ENCODE results near the gene PLOD2.

PLOD2 gene

GRCh38 chr3:146164071-146164470, 3.1 kb upstream of the PLOD2 start:
- no peak overlapping the region for H2AFZ ChIP-seq (ENCODE audit: low read depth, low read length)
- H3K9me3 ChIP-seq (ENCODE audit: low read length), result peaks cover 2% of the 10 kb centered on the region
- H3K36me3 ChIP-seq (ENCODE audit: insufficient read depth, low read length), result no peaks in the 10 kb centered on the region
- no peaks in the 10 kb centered on the region for H3K4me1 ChIP-seq (ENCODE audit: insufficient read depth, low read length)
- no peak overlapping the region for H3K4me3 ChIP-seq (ENCODE audit: low read length)
- H3K27me3 ChIP-seq (ENCODE audit: insufficient read depth, low read length), result no peaks in the 10 kb centered on the region

GRCh38 chr3:146163584-146163983, 2.6 kb upstream of the PLOD2 start:
- no peaks in the 10 kb centered on the region for H3K36me3 ChIP-seq (ENCODE audit: insufficient read depth, low read length)
- H3K9me3 ChIP-seq (ENCODE audit: low read length), result peaks cover 2% of the 10 kb centered on the region
- no peaks in the 10 kb centered on the region for H3K27me3 ChIP-seq (ENCODE audit: insufficient read depth, low read length)
- H3K4me3 ChIP-seq (ENCODE audit: low read length), result no peak overlapping the region
- no peak overlapping the region for H2AFZ ChIP-seq (ENCODE audit: low read depth, low read length)
- H3K4me1 ChIP-seq (ENCODE audit: insufficient read depth, low read length), result no peaks in the 10 kb centered on the region

- Histone ChIP-seq H3K27me3 (ENCODE audit: insufficient read depth, low read length) (no peaks in the 10 kb centered on the region), H3K36me3 (ENCODE audit: insufficient read depth, low read length) (no peaks in the 10 kb centered on the region), H3K4me3 (ENCODE audit: low read length) (no peak overlapping the region), H2AFZ (ENCODE audit: low read depth, low read length) (no peak overlapping the region), H3K4me1 (ENCODE audit: insufficient read depth, low read length) (no peaks in the 10 kb centered on the region), H3K9me3 (ENCODE audit: low read length) (peaks cover 2% of the 10 kb centered on the region)
Measured at GRCh38 chr3:146162561-146162960, 1.6 kb upstream of the PLOD2 start.

- Histone ChIP-seq H3K4me3 (ENCODE audit: low read length) (peak overlapping the region; percentile 56), H3K27me3 (ENCODE audit: insufficient read depth, low read length) (no peaks in the 10 kb centered on the region), H3K9me3 (ENCODE audit: low read length) (peaks cover 2% of the 10 kb centered on the region), H3K4me1 (ENCODE audit: insufficient read depth, low read length) (no peaks in the 10 kb centered on the region), H2AFZ (ENCODE audit: low read depth, low read length) (peak overlapping the region; percentile 97), H3K36me3 (ENCODE audit: insufficient read depth, low read length) (no peaks in the 10 kb centered on the region)
Measured at GRCh38 chr3:146161663-146162002, 649 bp upstream of the PLOD2 start.

GRCh38 chr3:146160321-146160963, 542 bp downstream of the PLOD2 start:
- no peaks in the 10 kb centered on the region for H3K4me1 ChIP-seq (ENCODE audit: insufficient read depth, low read length)
- H3K27me3 ChIP-seq (ENCODE audit: insufficient read depth, low read length), result no peaks in the 10 kb centered on the region
- peak overlapping the region; percentile 97 for H2AFZ ChIP-seq (ENCODE audit: low read depth, low read length)
- peak overlapping the region; percentile 56 for H3K4me3 ChIP-seq (ENCODE audit: low read length)
- H3K36me3 ChIP-seq (ENCODE audit: insufficient read depth, low read length), result no peaks in the 10 kb centered on the region
- H3K9me3 ChIP-seq (ENCODE audit: low read length), result peaks cover 2% of the 10 kb centered on the region

- peak overlapping the region; percentile 97 for H2AFZ ChIP-seq (ENCODE audit: low read depth, low read length)
- peak overlapping the region; percentile 56 for H3K4me3 ChIP-seq (ENCODE audit: low read length)
- no peaks in the 10 kb centered on the region for H3K27me3 ChIP-seq (ENCODE audit: insufficient read depth, low read length)
- H3K36me3 ChIP-seq (ENCODE audit: insufficient read depth, low read length), result no peaks in the 10 kb centered on the region
- H3K4me1 ChIP-seq (ENCODE audit: insufficient read depth, low read length), result no peaks in the 10 kb centered on the region
- no peaks in the 10 kb centered on the region for H3K9me3 ChIP-seq (ENCODE audit: low read length)
Measured at GRCh38 chr3:146159616-146160320, 1.2 kb downstream of the PLOD2 start.

GRCh38 chr3:146159037-146159436, 1.9 kb downstream of the PLOD2 start:
- Histone ChIP-seq H3K4me3 (ENCODE audit: low read length) (no peak overlapping the region), H3K36me3 (ENCODE audit: insufficient read depth, low read length) (no peaks in the 10 kb centered on the region), H3K9me3 (ENCODE audit: low read length) (no peaks in the 10 kb centered on the region), H3K27me3 (ENCODE audit: insufficient read depth, low read length) (no peaks in the 10 kb centered on the region), H3K4me1 (ENCODE audit: insufficient read depth, low read length) (no peaks in the 10 kb centered on the region), H2AFZ (ENCODE audit: low read depth, low read length) (peak overlapping the region; percentile 97)

- no peaks in the 10 kb centered on the region for H3K4me1 ChIP-seq (ENCODE audit: insufficient read depth, low read length)
- no peaks in the 10 kb centered on the region for H3K9me3 ChIP-seq (ENCODE audit: low read length)
- H3K27me3 ChIP-seq (ENCODE audit: insufficient read depth, low read length), result no peaks in the 10 kb centered on the region
- no peaks in the 10 kb centered on the region for H3K36me3 ChIP-seq (ENCODE audit: insufficient read depth, low read length)
- H2AFZ ChIP-seq (ENCODE audit: low read depth, low read length), result no peak overlapping the region
- H3K4me3 ChIP-seq (ENCODE audit: low read length), result no peak overlapping the region
Measured at GRCh38 chr3:146157325-146158060, 3.5 kb downstream of the PLOD2 start.

GRCh38 chr3:146156666-146157314, 4.2 kb downstream of the PLOD2 start:
- no peak overlapping the region for H2AFZ ChIP-seq (ENCODE audit: low read depth, low read length)
- H3K9me3 ChIP-seq (ENCODE audit: low read length), result no peaks in the 10 kb centered on the region
- no peaks in the 10 kb centered on the region for H3K27me3 ChIP-seq (ENCODE audit: insufficient read depth, low read length)
- H3K4me3 ChIP-seq (ENCODE audit: low read length), result no peak overlapping the region
- H3K36me3 ChIP-seq (ENCODE audit: insufficient read depth, low read length), result no peaks in the 10 kb centered on the region
- no peaks in the 10 kb centered on the region for H3K4me1 ChIP-seq (ENCODE audit: insufficient read depth, low read length)

- H2AFZ ChIP-seq (ENCODE audit: low read depth, low read length), result no peak overlapping the region
- H3K27me3 ChIP-seq (ENCODE audit: insufficient read depth, low read length), result no peaks in the 10 kb centered on the region
- H3K9me3 ChIP-seq (ENCODE audit: low read length), result no peaks in the 10 kb centered on the region
- no peak overlapping the region for H3K4me3 ChIP-seq (ENCODE audit: low read length)
- H3K36me3 ChIP-seq (ENCODE audit: insufficient read depth, low read length), result no peaks in the 10 kb centered on the region
- H3K4me1 ChIP-seq (ENCODE audit: insufficient read depth, low read length), result no peaks in the 10 kb centered on the region
Measured at GRCh38 chr3:146156095-146156494, 4.9 kb downstream of the PLOD2 start.

GRCh38 chr3:146154995-146155394, 6.0 kb downstream of the PLOD2 start:
- Histone ChIP-seq H2AFZ (ENCODE audit: low read depth, low read length) (no peak overlapping the region), H3K9me3 (ENCODE audit: low read length) (no peaks in the 10 kb centered on the region), H3K36me3 (ENCODE audit: insufficient read depth, low read length) (no peaks in the 10 kb centered on the region), H3K4me3 (ENCODE audit: low read length) (no peak overlapping the region), H3K4me1 (ENCODE audit: insufficient read depth, low read length) (no peaks in the 10 kb centered on the region), H3K27me3 (ENCODE audit: insufficient read depth, low read length) (no peaks in the 10 kb centered on the region)

GRCh38 chr3:146154316-146154715, 6.7 kb downstream of the PLOD2 start:
- Histone ChIP-seq H3K4me3 (ENCODE audit: low read length) (no peak overlapping the region), H3K9me3 (ENCODE audit: low read length) (no peaks in the 10 kb centered on the region), H3K36me3 (ENCODE audit: insufficient read depth, low read length) (no peaks in the 10 kb centered on the region), H2AFZ (ENCODE audit: low read depth, low read length) (no peak overlapping the region), H3K4me1 (ENCODE audit: insufficient read depth, low read length) (no peaks in the 10 kb centered on the region), H3K27me3 (ENCODE audit: insufficient read depth, low read length) (no peaks in the 10 kb centered on the region)

GRCh38 chr3:146153429-146153828, 7.6 kb downstream of the PLOD2 start:
- Histone ChIP-seq H3K4me3 (ENCODE audit: low read length) (no peak overlapping the region), H3K4me1 (ENCODE audit: insufficient read depth, low read length) (no peaks in the 10 kb centered on the region), H3K36me3 (ENCODE audit: insufficient read depth, low read length) (no peaks in the 10 kb centered on the region), H2AFZ (ENCODE audit: low read depth, low read length) (no peak overlapping the region), H3K27me3 (ENCODE audit: insufficient read depth, low read length) (no peaks in the 10 kb centered on the region), H3K9me3 (ENCODE audit: low read length) (no peaks in the 10 kb centered on the region)

All from neuron (in vitro differentiated cells).